ENCODE measurements around the gene SIKE1. TPM values are rescaled to one million over a fixed set of nuclear protein-coding genes. Genes with fewer than 3 reads are reported as not detected.

Gene SIKE1
- total RNA-seq: 10 to 100 TPM; 36.8 to 49.6 TPM

DNA sequence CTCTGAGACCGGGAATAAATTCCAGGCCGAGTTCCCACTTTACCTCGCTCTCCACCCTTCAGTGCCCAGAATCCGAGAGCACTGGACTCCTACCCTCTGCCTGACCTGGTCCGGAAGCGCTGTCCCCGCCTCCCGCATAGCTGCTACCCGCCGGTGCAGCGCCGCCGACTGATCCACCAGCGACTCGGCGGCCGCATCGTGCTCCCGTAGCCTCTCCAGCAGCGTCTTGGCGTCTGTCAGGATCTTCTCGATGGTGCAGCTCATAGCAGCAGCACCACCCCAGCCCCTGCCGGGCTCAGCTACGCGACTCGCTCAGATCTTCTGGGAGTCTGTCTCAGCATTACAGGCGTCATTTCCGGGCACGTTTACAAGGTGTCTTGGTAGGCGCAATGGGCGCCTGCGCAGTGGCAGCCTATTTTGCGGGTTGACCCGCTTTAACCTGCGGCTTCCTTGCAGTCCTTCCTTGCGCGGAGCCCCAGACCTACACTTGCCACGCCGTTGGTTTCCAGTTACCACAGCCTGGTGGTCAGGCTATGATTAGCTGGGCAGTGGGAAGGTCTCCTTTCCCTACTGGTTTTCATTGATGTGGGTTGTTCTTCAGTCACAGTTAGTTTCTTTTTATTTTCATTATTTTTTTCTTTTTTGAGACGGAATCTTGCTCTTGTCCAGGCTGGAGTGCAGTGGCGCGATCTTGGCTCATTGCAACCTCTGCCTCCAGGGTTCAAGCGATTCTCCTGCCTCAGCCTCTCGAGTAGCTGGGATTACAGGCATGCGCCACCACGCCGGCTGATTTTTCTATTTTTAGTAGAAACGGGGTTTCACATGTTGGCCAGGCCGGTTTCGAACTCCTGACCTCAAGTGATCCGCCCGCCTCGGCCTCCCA is at the start of gene SIKE1:
TSS of gene SIKE1 (minus strand) at position 342 of the 883 bp plus-strand sequence. CDS start at position 264, 78 bp downstream.

DNA sequence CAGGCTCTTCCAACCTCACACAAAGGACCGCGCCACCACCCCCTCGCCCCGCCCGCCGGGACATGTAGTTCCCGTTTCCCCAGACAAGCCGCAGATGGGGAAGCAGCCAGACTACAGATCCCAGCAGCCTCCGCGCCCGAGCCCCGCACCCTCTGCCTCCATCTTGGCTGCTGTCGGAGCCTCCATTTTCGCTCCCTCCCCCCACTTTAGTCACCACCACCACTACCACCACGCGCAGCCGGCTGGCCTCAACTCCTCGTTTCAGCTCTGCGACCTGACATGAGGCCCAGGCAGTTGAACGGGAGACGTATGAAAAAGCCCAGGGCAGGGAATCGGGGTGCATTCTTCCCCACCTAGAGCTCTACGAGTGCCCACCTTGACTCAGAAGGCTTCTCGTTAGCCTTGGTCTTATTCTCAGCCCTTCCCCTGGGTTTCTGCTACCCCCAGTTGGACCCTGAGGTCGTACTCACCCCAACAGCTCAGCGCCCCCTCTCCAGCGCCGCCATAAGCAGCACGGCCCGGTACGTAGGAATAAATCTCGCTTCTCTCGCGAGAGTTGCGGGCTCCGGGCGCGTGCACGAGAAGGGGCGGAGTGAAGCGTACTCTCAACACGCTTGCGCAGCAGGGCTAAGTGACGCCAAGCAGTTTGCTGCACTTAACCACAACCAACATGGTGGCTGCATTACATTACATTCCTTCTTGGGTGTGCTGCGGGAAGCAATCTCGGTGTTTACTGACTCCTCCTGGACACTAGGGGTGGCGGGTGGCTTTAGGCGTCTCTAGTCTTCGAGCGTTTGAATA is 22.8 kb downstream of the SIKE1 start, which contains the start of gene CSDE1:
TSS of gene CSDE1 (minus strand) at position 530 of the 801 bp plus-strand sequence. CDS start 18,094 bp downstream, outside the sequence.

Small RNAs within 50 kb of the gene (small RNA-seq; reads per million reads assigned to genes)
- gene RNY1P13: 0.04 to 0.29 reads per million in 2 donors

Other genes with a start within 250 kb of the SIKE1 start
- 10 to 100 TPM; 35.4 to 42.6 TPM for gene BCAS2, start 199.1 kb downstream of the SIKE1 start, total RNA-seq
- gene DENND2C, start 110.6 kb downstream of the SIKE1 start, total RNA-seq: 1 to 10 TPM; 1.7 to 2.8 TPM
- gene AMPD1, start 85.1 kb downstream of the SIKE1 start, total RNA-seq: not detected
- 10 to 100 TPM; 46.5 to 76.6 TPM for gene NRAS, start 63.9 kb downstream of the SIKE1 start, total RNA-seq
- gene CSDE1, start 22.7 kb downstream of the SIKE1 start, total RNA-seq: 100 to 1,000 TPM; 246 to 290 TPM
- not detected for gene SYCP1, start 74.2 kb upstream of the SIKE1 start, total RNA-seq
- not detected for gene TSHB, start 249.1 kb upstream of the SIKE1 start, total RNA-seq

All from melanocyte of skin (primary cell).